ENCODE measurements around the gene GFPT1. TPM values are rescaled to one million over a fixed set of nuclear protein-coding genes. Genes with fewer than 3 reads are reported as not detected.

GFPT1 gene
- total RNA-seq, 4 donors from 2014 or later, result 15.3 to 40.4 (median 28.2) TPM

GRCh38 chr2:69381337-69381737 lies 5.7 kb downstream of the GFPT1 start:
- WGBS, 2 donors (ENCODE audit: low coverage in 1 of 2), result 90 to 100% methylated on average over 1 of the region's 1 CpG

GRCh38 chr2:69380072-69380917 lies 6.7 kb downstream of the GFPT1 start:
- Histone ChIP-seq H3K27ac (no peak overlapping the region), H3K4me3 (no peak overlapping the region), H3K4me1 (peaks cover 0 to 42% (median 0%) of the 10 kb centered on the region in 3 donors), H3K27me3 (no peaks in the 10 kb centered on the region), H3K36me3 (no peaks in the 10 kb centered on the region), H3K9me3 (no peaks in the 10 kb centered on the region)
- ATAC-seq, result no peak
- TF ChIP-seq CTCF (IDR thresholded peaks at IDR 0.05) (no peak), EP300 (IDR thresholded peaks at IDR 0.05) (no peak), POLR2AphosphoS5 (IDR thresholded peaks at IDR 0.05) (no peak), POLR2A (IDR thresholded peaks at IDR 0.05) (no peak)
- 75 to 92% methylated on average over 4 to 11 of the region's 12 CpGs for WGBS, 2 donors (ENCODE audit: low coverage in 1 of 2)

More at GRCh38 chr2:69381337-69381737, 5.7 kb downstream of the GFPT1 start:
- Histone ChIP-seq H3K27ac (no peak overlapping the region), H3K4me3 (no peak overlapping the region), H3K27me3 (no peaks in the 10 kb centered on the region), H3K9me3 (no peaks in the 10 kb centered on the region), H3K4me1 (peaks cover 0 to 53% (median 0%) of the 10 kb centered on the region in 3 donors), H3K36me3 (no peaks in the 10 kb centered on the region)
- TF ChIP-seq POLR2A (IDR thresholded peaks at IDR 0.05) (no peak), CTCF (IDR thresholded peaks at IDR 0.05) (no peak), POLR2AphosphoS5 (IDR thresholded peaks at IDR 0.05) (no peak), EP300 (IDR thresholded peaks at IDR 0.05) (no peak)
- no peak for ATAC-seq

GRCh38 chr2:69376403-69376802 lies 10.6 kb downstream of the GFPT1 start:
- H3K27ac ChIP-seq, result peak overlapping the region in 1 of 4 donors; percentile 1
- no peaks in the 10 kb centered on the region for H3K9me3 ChIP-seq
- no peak for ATAC-seq
- peaks cover 0 to 20% of the 10 kb centered on the region in 2 donors for H3K36me3 ChIP-seq
- H3K4me3 ChIP-seq, result no peak overlapping the region
- H3K4me1 ChIP-seq, result peaks cover 0 to 6% (median 0%) of the 10 kb centered on the region in 3 donors
- 63 to 74% methylated on average over 3 of the region's 6 CpGs for WGBS, 2 donors (ENCODE audit: low coverage in 1 of 2)
- H3K27me3 ChIP-seq, result no peaks in the 10 kb centered on the region
- TF ChIP-seq CTCF (IDR thresholded peaks at IDR 0.05), result no peak
- TF ChIP-seq EP300 (IDR thresholded peaks at IDR 0.05), result no peak
- TF ChIP-seq POLR2A (IDR thresholded peaks at IDR 0.05), result no peak
- no peak for TF ChIP-seq POLR2AphosphoS5 (IDR thresholded peaks at IDR 0.05)

- H3K4me3 ChIP-seq, result no peak overlapping the region
- TF ChIP-seq POLR2A (IDR thresholded peaks at IDR 0.05) (no peak), CTCF (IDR thresholded peaks at IDR 0.05) (peak; percentile 26 to 60 (median 34))
- H3K9me3 ChIP-seq, result no peaks in the 10 kb centered on the region
- no peaks in the 10 kb centered on the region for H3K27me3 ChIP-seq
- H3K4me1 ChIP-seq, result no peaks in the 10 kb centered on the region
- WGBS, 2 donors (ENCODE audit: low coverage in 1 of 2), result 71 to 74% methylated on average over 4 to 6 of the region's 8 CpGs
- no peak for ATAC-seq
- peak overlapping the region in 1 of 4 donors; percentile 1 for H3K27ac ChIP-seq
- peaks cover 0 to 27% of the 10 kb centered on the region in 2 donors for H3K36me3 ChIP-seq
These were observed 11.3 kb downstream of the GFPT1 start for GRCh38 chr2:69375494-69376353.
